ENCODE data around the gene EPYC.
A peak's percentile ranks its signal among the peaks of the same experiment; 100 is the strongest.
"Not testable (repeated sequence)": the region's sequence is repeated elsewhere in the genome, so short reads cannot be mapped to it uniquely, and the experiment has no call there.

EPYC gene

GRCh38 chr12:90990611-90991010 lies 14.2 kb downstream of the EPYC start:
- no peak for DNase-seq

- no peak for DNase-seq
Observed at GRCh38 chr12:90989686-90990111, 15.1 kb downstream of the EPYC start.

GRCh38 chr12:90987520-90987919 lies 17.3 kb downstream of the EPYC start:
- DNase-seq, result peak in 1 of 2 experiments; percentile 33

DNA sequence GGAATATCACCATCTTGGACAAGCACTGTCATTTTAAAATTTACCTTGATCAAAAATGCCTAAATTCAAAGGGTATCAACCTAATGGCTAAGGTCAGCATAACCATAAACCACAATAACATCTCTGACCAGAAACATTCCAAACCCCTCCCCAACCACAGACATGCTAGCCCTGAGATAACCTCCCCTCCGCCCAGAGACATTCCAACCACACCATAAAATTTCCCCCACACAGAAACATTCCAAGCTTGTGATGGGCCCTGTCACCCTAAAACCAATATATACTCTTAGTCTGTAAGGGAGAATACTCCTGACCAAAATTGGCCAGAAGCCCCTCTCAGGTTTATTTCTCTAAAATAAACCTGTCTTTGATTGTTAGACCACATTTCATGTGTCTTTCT lies 17.7 kb downstream of the EPYC start:
- no peak for DNase-seq

DNA sequence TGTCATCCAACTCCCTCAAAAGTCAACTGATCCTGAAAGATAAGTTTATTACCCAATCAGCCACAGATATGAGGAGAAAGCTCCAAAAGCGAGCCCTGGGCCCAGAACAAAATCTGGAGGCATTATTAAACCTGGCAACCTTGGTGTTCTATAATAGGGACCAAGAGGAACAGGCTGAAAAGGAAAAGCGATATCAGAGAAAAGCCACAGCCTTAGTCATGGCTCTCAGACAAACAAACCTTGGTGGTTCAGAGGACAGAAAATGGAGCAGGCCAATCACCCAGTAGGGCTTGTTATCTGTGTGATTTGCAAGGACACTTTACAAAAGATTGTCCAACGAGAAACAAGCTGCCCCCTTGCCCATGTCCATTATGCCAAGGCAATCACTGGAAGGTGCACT lies 19.4 kb downstream of the EPYC start:
- DNase-seq, result not testable (repeated sequence)

DNA sequence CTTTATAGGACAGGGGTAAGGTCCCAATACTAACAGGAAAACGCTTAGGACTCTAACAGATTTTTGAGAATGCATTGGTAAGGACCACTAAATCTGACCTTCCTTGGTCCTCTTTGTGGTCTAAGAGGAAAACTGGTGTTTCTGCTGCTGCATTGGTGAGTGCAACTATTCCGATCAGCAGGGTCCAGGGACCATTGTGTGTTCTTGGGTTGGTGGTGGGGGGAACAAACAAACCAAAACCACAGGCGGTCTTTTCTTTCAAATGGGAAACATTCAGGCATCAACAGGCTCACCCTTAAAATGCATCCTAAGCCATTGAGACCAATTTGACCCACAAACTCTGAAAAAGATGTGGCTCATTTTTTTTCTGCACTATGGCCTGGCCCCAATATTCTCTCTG lies 20.7 kb downstream of the EPYC start:
- no peak for DNase-seq

GRCh38 chr12:90982170-90982569 lies 22.6 kb downstream of the EPYC start:
- no peak for DNase-seq

DNA sequence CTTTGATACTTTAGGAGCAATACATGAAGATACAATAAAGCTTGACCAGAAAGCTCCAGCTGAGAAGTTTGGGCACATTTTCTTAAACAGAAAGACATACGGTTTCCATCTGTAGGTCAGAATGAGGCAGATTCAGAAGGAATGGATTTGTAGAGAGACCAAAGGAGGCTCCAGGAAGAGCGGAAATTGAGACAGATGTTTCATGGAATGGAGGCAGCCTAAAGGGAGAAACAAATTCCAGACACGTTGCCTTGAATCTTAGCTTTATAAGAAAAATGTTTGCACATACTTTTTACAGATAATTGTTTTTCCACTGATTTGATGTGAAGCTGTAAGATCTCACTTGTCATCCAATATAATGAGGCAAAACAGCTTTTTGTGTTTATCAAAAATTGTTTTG lies 24.8 kb downstream of the EPYC start:
- no peak for DNase-seq

DNA sequence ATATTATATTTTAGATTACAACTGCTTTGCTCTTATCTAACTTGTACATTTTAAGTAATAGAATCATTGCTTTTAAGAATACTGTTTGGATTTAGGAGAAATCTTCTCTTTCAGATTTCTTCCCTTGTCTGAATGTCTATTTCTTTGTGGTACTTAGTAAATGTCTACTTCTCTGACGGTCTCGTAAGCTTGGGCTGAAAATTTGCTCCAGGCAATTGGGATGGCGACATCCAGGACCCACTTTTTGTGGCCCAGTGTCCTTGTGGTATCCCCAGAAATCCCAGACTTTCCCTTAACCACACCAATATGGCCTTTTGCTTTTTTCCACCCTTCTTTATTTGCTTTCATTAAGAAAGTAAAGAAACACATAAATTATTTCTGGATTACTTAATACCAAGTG lies 25.8 kb downstream of the EPYC start:
- no peak for DNase-seq

DNA sequence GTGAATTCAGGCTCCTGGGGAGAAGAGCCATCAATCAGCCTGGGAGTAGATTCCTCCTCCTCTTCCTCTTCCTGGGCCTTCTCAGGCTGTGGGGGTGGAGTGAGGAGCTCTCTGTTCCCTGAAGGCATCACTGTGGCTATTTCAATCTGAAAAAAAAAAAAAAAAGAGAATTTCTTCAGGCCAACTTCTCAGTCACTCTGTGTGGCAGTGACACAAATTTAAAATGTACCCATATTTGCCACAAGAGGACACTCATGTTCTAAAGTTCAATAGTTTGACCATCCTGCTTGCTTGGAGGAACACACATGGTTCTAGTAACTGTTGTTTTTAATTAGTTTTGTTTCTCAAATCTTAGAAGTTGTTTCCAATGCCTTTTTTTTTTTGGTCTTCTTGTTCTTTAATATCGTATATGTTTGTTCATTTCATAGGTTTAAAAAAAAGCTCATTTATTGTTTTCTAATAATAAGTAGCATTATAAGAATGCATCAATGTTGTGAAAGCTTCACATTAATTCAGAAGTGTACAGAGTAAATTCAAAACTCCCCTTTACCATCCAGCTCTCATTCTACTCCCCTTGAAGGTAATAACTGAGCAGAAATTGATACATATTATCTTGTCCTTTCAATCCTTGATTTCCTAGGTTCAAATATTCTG lies 26.5 kb downstream of the EPYC start:
- peak; percentile 72 to 76 for DNase-seq

DNA sequence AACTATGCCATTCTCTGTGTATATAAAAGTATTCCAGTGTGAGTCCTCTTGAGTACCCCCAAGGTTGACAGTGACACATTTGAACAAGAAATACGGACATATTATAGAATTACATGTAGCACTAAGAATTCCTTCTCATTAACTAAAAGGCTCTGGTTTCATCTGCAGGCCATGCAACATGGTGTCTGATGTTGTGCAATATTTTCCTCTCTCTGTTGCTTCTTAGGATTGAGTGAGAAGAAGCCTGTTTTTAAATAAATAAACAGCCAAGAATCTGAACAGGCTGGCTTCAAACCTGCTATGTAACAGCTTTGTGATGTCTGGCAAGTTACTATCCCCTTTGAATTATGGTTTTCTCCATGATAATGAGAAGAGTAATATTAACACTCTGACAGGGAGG lies 27.5 kb downstream of the EPYC start:
- DNase-seq, result no peak

GRCh38 chr12:90974286-90974685 lies 30.5 kb downstream of the EPYC start:
- DNase-seq, result no peak

- no peak for DNase-seq
Observed at GRCh38 chr12:90972226-90972625, 32.5 kb downstream of the EPYC start.

DNA sequence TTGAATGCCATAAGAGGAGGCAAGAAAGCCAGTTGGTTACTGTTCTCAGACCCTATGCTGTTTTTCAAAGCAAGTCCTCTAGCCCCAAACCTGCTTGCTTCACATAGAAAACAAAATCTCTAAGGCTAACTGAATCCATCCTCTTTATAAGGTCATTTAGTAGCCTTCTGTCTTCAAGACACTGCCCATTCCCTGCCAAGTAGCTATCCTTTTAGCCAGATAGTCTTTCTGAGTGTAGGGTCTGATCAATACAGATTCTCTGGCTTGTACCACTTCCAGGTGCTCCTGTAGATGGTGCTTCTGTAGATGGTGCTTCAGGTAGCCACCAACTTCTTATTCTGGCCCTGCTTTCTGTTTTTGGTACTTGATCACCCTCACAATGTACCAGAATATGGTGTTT lies 33.9 kb downstream of the EPYC start:
- DNase-seq, result no peak

GRCh38 chr12:90970471-90970870 lies 34.3 kb downstream of the EPYC start:
- no peak for DNase-seq

GRCh38 chr12:90969851-90970250 lies 34.9 kb downstream of the EPYC start:
- DNase-seq, result no peak

GRCh38 chr12:90969346-90969745 lies 35.4 kb downstream of the EPYC start:
- DNase-seq, result no peak

GRCh38 chr12:90965204-90965603 lies 39.6 kb downstream of the EPYC start:
- DNase-seq, result no peak

DNA sequence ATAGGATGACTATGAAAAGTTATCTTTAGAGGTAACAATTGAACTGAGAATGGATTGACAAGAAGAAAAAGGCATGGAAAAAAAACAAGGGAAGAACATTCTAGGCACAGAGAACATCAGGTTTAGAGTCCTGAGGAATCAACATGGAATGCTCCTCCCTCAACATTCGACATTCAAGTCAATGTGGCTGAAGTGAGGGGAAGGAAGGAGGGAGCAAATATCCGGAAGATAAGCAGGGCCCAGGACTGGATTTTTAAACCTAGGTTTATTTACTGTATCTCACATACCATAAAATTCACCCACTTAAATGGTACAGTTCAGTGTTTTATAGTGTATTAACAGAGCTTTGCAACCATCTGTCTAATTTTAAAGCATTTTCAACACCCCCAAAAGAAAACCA lies 40.2 kb downstream of the EPYC start:
- DNase-seq, result no peak

- no peak for DNase-seq
Observed at GRCh38 chr12:90963946-90964345, 40.8 kb downstream of the EPYC start.

GRCh38 chr12:90961154-90961553 lies 43.6 kb downstream of the EPYC start:
- DNase-seq, result no peak

GRCh38 chr12:90959538-90960139 lies 45.1 kb downstream of the EPYC start:
- DNase-seq, result peak; percentile 48 to 73

GRCh38 chr12:90959032-90959431 lies 45.7 kb downstream of the EPYC start:
- DNase-seq, result peak; percentile 17 to 18

DNA sequence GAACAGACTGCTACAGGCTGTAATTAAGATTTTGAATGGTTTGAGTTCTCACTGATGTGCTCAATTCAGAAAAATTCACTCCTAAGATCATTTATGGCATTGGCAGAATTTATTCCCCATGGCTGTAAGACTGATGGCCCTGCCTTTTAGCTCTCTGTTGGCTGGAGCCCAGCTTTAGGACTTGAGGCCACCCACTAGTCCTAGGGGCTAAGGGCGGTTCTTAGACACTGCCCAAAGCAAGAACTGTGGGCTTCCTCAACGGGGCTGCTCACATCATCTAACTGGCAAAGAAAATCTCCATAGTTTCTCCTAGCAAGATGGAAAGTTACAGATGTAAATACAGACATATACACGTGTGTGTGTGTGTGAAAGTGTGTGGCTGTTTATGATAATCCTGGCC lies 46.4 kb downstream of the EPYC start:
- DNase-seq, result no peak

GRCh38 chr12:90954921-90955320 lies 49.9 kb downstream of the EPYC start, which contains the start of gene CCER1:
Gene CCER1 (minus strand): TSS chr12:90955176. CDS start chr12:90954742, 434 bp downstream.
- no peak for DNase-seq
